ENCODE results near the gene DCANP1.
"Not testable (repeated sequence)": the region's sequence is repeated elsewhere in the genome, so short reads cannot be mapped to it uniquely, and the experiment has no call there.

DCANP1 gene, protein sequence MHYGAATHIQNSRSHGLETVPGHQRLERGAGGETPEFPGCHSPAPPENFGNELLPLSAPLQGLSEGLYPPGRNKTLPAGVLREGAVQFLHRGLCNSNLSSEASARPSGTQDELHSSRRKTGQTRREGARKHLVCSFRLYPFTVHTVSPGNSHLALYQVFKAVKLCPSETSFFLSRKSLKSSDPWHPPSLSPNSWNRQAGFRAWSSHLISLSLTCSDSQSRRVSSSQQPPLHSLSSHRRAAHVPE

GRCh38 chr5:135447298-135447929 lies at the start of gene DCANP1:
Gene DCANP1 (minus strand): TSS chr5:135447348. CDS start chr5:135447108, 240 bp downstream.
- DNase-seq (ENCODE audit: low spot score) (no peak), ATAC-seq (ENCODE audit: low read depth) (no peak)
- Histone ChIP-seq H3K27ac (ENCODE audit: poor library complexity, severe bottlenecking) (no peak within 1 kb of the TSS), H3K9me3 (ENCODE audit: severe bottlenecking) (no peaks in the 10 kb centered on the region), H3K4me3 (ENCODE audit: severe bottlenecking) (no peak within 1 kb of the TSS), H3K36me3 (ENCODE audit: low read depth) (no peaks in the 10 kb centered on the region), H3K4me1 (ENCODE audit: insufficient read depth, poor library complexity, severe bottlenecking) (no peaks in the 10 kb centered on the region), H3K27me3 (ENCODE audit: insufficient read depth, poor library complexity, severe bottlenecking) (no peaks in the 10 kb centered on the region)
- TF ChIP-seq, protein P1, sequence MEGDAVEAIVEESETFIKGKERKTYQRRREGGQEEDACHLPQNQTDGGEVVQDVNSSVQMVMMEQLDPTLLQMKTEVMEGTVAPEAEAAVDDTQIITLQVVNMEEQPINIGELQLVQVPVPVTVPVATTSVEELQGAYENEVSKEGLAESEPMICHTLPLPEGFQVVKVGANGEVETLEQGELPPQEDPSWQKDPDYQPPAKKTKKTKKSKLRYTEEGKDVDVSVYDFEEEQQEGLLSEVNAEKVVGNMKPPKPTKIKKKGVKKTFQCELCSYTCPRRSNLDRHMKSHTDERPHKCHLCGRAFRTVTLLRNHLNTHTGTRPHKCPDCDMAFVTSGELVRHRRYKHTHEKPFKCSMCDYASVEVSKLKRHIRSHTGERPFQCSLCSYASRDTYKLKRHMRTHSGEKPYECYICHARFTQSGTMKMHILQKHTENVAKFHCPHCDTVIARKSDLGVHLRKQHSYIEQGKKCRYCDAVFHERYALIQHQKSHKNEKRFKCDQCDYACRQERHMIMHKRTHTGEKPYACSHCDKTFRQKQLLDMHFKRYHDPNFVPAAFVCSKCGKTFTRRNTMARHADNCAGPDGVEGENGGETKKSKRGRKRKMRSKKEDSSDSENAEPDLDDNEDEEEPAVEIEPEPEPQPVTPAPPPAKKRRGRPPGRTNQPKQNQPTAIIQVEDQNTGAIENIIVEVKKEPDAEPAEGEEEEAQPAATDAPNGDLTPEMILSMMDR (IDR thresholded peaks at IDR 0.05; ENCODE audit: poor library complexity, severe bottlenecking): no peak

GRCh38 chr5:135495531-135495930 lies 48.4 kb upstream of the DCANP1 start:
- not testable (repeated sequence) for H3K9me3 ChIP-seq (ENCODE audit: severe bottlenecking); H3K36me3 ChIP-seq (ENCODE audit: low read depth); H3K27ac ChIP-seq (ENCODE audit: poor library complexity, severe bottlenecking); ATAC-seq (ENCODE audit: low read depth); H3K4me3 ChIP-seq (ENCODE audit: severe bottlenecking); H3K27me3 ChIP-seq (ENCODE audit: insufficient read depth, poor library complexity, severe bottlenecking); DNase-seq (ENCODE audit: low spot score)
- peaks cover 53% of the 10 kb centered on the region for H3K4me1 ChIP-seq (ENCODE audit: insufficient read depth, poor library complexity, severe bottlenecking)

GRCh38 chr5:135494196-135494595 lies 47.0 kb upstream of the DCANP1 start:
- Histone ChIP-seq H3K9me3 (ENCODE audit: severe bottlenecking) (no peaks in the 10 kb centered on the region), H3K4me3 (ENCODE audit: severe bottlenecking) (no peak overlapping the region), H3K4me1 (ENCODE audit: insufficient read depth, poor library complexity, severe bottlenecking) (peaks cover 54% of the 10 kb centered on the region), H3K27me3 (ENCODE audit: insufficient read depth, poor library complexity, severe bottlenecking) (no peaks in the 10 kb centered on the region), H3K36me3 (ENCODE audit: low read depth) (no peaks in the 10 kb centered on the region), H3K27ac (ENCODE audit: poor library complexity, severe bottlenecking) (peak overlapping the region; percentile 90)
- no peak for ATAC-seq (ENCODE audit: low read depth)
- TF ChIP-seq, protein P1 (IDR thresholded peaks at IDR 0.05; ENCODE audit: poor library complexity, severe bottlenecking): no peak
- DNase-seq (ENCODE audit: low spot score): no peak

DNA sequence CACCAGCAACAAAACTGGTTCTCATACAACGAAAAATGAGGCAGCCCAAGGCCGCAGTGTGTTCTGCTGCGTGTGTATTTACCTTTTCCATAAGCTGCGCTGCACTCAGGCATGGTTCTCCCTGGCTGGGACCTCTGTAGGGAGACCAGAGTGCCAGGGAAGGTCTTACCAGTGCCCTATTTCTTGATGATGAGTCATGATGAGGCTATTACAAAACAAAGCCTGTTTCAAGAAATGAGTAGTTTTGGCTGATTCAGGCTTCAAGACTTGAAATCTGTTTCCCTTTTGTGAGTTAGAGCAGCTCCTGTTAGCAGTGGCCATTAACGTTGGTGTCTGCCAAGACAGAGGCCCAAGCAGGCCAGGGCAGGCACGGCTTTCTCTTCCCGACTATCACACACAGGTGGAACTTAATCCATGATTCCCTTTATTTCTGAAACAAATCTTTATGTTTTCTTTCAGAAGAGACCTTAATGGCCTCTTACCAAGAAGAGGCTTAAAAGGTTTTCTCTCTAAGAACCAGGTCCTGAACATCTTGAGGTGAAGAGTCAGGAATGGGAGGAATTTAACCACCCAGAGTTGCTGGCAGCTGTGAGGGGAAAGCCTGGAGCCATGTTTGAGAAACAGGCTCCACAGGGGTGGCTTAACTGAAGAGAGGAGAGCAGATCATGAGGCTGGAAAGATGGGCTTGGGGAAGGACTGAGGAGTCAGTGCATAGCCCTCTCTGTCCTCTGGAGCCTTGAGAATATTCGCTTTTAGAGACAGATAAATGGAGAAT lies 46.4 kb upstream of the DCANP1 start:
- H3K27me3 ChIP-seq (ENCODE audit: insufficient read depth, poor library complexity, severe bottlenecking): no peaks in the 10 kb centered on the region
- peaks cover 55% of the 10 kb centered on the region for H3K4me1 ChIP-seq (ENCODE audit: insufficient read depth, poor library complexity, severe bottlenecking)
- H3K27ac ChIP-seq (ENCODE audit: poor library complexity, severe bottlenecking): peak overlapping the region; percentile 90
- TF ChIP-seq, protein P1 (IDR thresholded peaks at IDR 0.05; ENCODE audit: poor library complexity, severe bottlenecking): no peak
- H3K4me3 ChIP-seq (ENCODE audit: severe bottlenecking): no peak overlapping the region
- peak; percentile 67 for ATAC-seq (ENCODE audit: low read depth)
- peak; percentile 80 for DNase-seq (ENCODE audit: low spot score)
- H3K9me3 ChIP-seq (ENCODE audit: severe bottlenecking): no peaks in the 10 kb centered on the region
- H3K36me3 ChIP-seq (ENCODE audit: low read depth): no peaks in the 10 kb centered on the region

DNA sequence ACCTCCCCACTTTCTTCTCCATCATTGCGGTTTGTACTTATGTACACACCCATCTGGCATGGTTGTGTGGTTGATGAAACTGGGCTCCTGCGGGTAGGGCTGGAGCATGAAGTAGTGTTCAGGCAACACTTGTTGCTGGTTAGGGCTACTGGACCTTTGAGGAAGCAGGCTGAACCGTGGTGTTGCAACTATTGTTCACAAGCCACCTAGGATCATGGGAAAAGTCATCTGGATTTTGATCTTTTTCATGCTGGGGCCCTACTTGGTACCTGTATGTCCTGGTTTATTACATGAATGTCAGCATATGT lies 45.1 kb upstream of the DCANP1 start:
- no peak overlapping the region for H3K4me3 ChIP-seq (ENCODE audit: severe bottlenecking)
- H3K36me3 ChIP-seq (ENCODE audit: low read depth): no peaks in the 10 kb centered on the region
- H3K27me3 ChIP-seq (ENCODE audit: insufficient read depth, poor library complexity, severe bottlenecking): no peaks in the 10 kb centered on the region
- ATAC-seq (ENCODE audit: low read depth) (peak; percentile 52), DNase-seq (ENCODE audit: low spot score) (peak; percentile 85)
- peaks cover 49% of the 10 kb centered on the region for H3K4me1 ChIP-seq (ENCODE audit: insufficient read depth, poor library complexity, severe bottlenecking)
- TF ChIP-seq, protein P1 (IDR thresholded peaks at IDR 0.05; ENCODE audit: poor library complexity, severe bottlenecking): no peak
- H3K27ac ChIP-seq (ENCODE audit: poor library complexity, severe bottlenecking): peak overlapping the region; percentile 90
- no peaks in the 10 kb centered on the region for H3K9me3 ChIP-seq (ENCODE audit: severe bottlenecking)
